SK-N-SH (cell line): ENCODE measurements around the gene TICAM1. TPM values are rescaled to one million over a fixed set of nuclear protein-coding genes. Genes with fewer than 3 reads are reported as not detected.

ENCODE experiments used
- CTCF ChIA-PET: fragments of 300-600, 350-600 bp; formaldehyde crosslinking; extraction: SDS; loops from one replicate; lab custom pipeline; 2021; lab: Yijun Ruan, JAX
- POLR2A ChIA-PET: fragments of 350-600 bp; sonication (Branson Sonifier 250); formaldehyde crosslinking; extraction: SDS; loops from one replicate; lab custom pipeline; 2020; ENCODE audit warnings: antibody characterized with exemption, inconsistent platforms; lab: Yijun Ruan, JAX
- DNase-seq: peaks from one replicate; pipeline ENCODE4 v3.0.0; 2012
- H2AFZ ChIP-seq: fragments of 200-600 bp; sonication (generic); 2 replicates; pipeline ENCODE4 v1.8.1; 2016; ENCODE audit warnings: antibody characterized with exemption, mild to moderate bottlenecking, low read depth
- H3F3A ChIP-seq: fragments of 200-600 bp; sonication (generic); replicated peaks from 2 replicates; pipeline ENCODE3; 2016; ENCODE audit warnings: antibody characterized with exemption, mild to moderate bottlenecking; ENCODE audit not compliant: insufficient read depth
- H3K27ac ChIP-seq, 2 experiments: fragments of 200-500 bp in 1 of 2; fragments of 200-600 bp in 1 of 2; sonication (Bioruptor generic) in 1 of 2; sonication (generic), shearing (Covaris generic) in 1 of 2; 2 replicates each; pipeline versions ENCODE4 v1.5.1 to v1.6.1; 2014 to 2016; ENCODE audit warnings: low read depth in 2 of 2, inconsistent platforms in 1 of 2, low read length in 1 of 2, mild to moderate bottlenecking in 1 of 2, mixed read lengths in 1 of 2
- H3K27me3 ChIP-seq: fragments of 200-600 bp; sonication (generic), shearing (Covaris generic); 2 replicates; pipeline ENCODE4 v1.6.1; 2016; ENCODE audit warnings: mixed run types; ENCODE audit not compliant: insufficient read depth
- H3K36me3 ChIP-seq, 2 experiments: fragments of 200-500 bp in 1 of 2; fragments of 200-600 bp in 1 of 2; sonication (Bioruptor generic) in 1 of 2; sonication (generic) in 1 of 2; replicated peaks in 1 of 2; 2 replicates each; pipeline versions ENCODE3 to v1.5.1; 2014 to 2016; ENCODE audit warnings: low read length in 1 of 2, mild to moderate bottlenecking in 1 of 2; ENCODE audit not compliant: insufficient read depth in 2 of 2, control insufficient read depth in 1 of 2
- H3K4me1 ChIP-seq, 2 experiments: fragments of 200-500 bp in 1 of 2; fragments of 200-600 bp in 1 of 2; sonication (Bioruptor generic) in 1 of 2; sonication (generic), shearing (Covaris generic) in 1 of 2; 2 replicates each; pipeline versions ENCODE4 v1.5.1 to v1.6.1; 2014 to 2016; ENCODE audit warnings: low read depth in 1 of 2, low read length in 1 of 2, mixed run types in 1 of 2; ENCODE audit not compliant: insufficient read depth in 2 of 2, control insufficient read depth in 1 of 2
- H3K4me2 ChIP-seq: fragments of 200-600 bp; sonication (generic), shearing (Covaris generic); 2 replicates; pipeline ENCODE4 v1.6.1; 2017; ENCODE audit warnings: mixed run types
- H3K4me3 ChIP-seq, 2 experiments: fragments of 200-500 bp in 1 of 2; fragments of 200-600 bp in 1 of 2; sonication (Bioruptor generic) in 1 of 2; sonication (generic), shearing (Covaris generic) in 1 of 2; 2 replicates each; pipeline versions ENCODE4 v1.5.1 to v1.8.1; 2014 to 2016; ENCODE audit warnings: low read depth in 2 of 2, inconsistent platforms in 1 of 2, low read length in 1 of 2, mild to moderate bottlenecking in 1 of 2, mixed read lengths in 1 of 2, moderate library complexity in 1 of 2
- H3K79me2 ChIP-seq: fragments of 200-600 bp; sonication (generic); 2 replicates; pipeline ENCODE4 v1.8.1; 2017; ENCODE audit warnings: mild to moderate bottlenecking; ENCODE audit not compliant: insufficient read depth
- H3K9ac ChIP-seq: fragments of 200-600 bp; sonication (generic); 2 replicates; pipeline ENCODE4 v1.6.1; 2017; ENCODE audit warnings: mixed run types
- H3K9me2 ChIP-seq: fragments of 200-600 bp; sonication (generic); 2 replicates; pipeline ENCODE4 v1.6.1; 2017; ENCODE audit warnings: mixed run types
- H3K9me3 ChIP-seq: fragments of 200-600 bp; sonication (generic); 2 replicates; pipeline ENCODE4 v1.6.1; 2017; ENCODE audit warnings: mixed run types, mild to moderate bottlenecking, moderate library complexity
- H4K20me1 ChIP-seq: fragments of 200-600 bp; sonication (generic); 2 replicates; pipeline ENCODE4 v1.6.1; 2017; ENCODE audit warnings: mild to moderate bottlenecking, mixed run types; ENCODE audit not compliant: insufficient read depth
- CHD2 ChIP-seq: fragments of 150-350 bp; IDR thresholded peaks from 2 replicates; pipeline ENCODE4 v1.6.1; 2018; ENCODE audit warnings: low read length; ENCODE audit not compliant: partially characterized antibody
- ELF1 ChIP-seq: IDR thresholded peaks from 2 replicates; pipeline ENCODE4 v1.4.0; 2012
- FOXJ3 ChIP-seq: sonication (generic); formaldehyde crosslinking; IDR thresholded peaks from 2 replicates; pipeline ENCODE4 v1.5.1; 2020; ENCODE audit warnings: mild to moderate bottlenecking, missing genetic modification reagents
- FOXM1 ChIP-seq: IDR thresholded peaks from 2 replicates; pipeline ENCODE4 v1.4.0; 2012; ENCODE audit warnings: low read depth, mild to moderate bottlenecking
- IRF3 ChIP-seq: fragments of 150-350 bp; IDR thresholded peaks from 2 replicates; pipeline ENCODE4 v1.6.1; 2016; ENCODE audit warnings: mild to moderate bottlenecking, low read depth, low read length
- JUND ChIP-seq: IDR thresholded peaks from 2 replicates; pipeline ENCODE4 v1.4.0; 2012
- MAX ChIP-seq: IDR thresholded peaks from 2 replicates; pipeline ENCODE4 v1.4.0; 2012; ENCODE audit warnings: low read depth
- MEF2A ChIP-seq: IDR thresholded peaks from 2 replicates; pipeline ENCODE4 v1.4.0; 2012; ENCODE audit warnings: low read depth, borderline replicate concordance
- MXI1 ChIP-seq: IDR thresholded peaks from 2 replicates; pipeline ENCODE4 v1.6.1; 2012; ENCODE audit warnings: mild to moderate bottlenecking, low read depth, low read length, improper control_type of control experiment
- NFIC ChIP-seq: IDR thresholded peaks from 2 replicates; pipeline ENCODE4 v1.4.0; 2012; ENCODE audit warnings: borderline replicate concordance
- PBX3 ChIP-seq: IDR thresholded peaks from 2 replicates; pipeline ENCODE4; 2012
- RAD21 ChIP-seq: IDR thresholded peaks from 2 replicates; pipeline ENCODE4 v1.6.1; 2012; ENCODE audit warnings: mild to moderate bottlenecking, low read length
- RCOR1 ChIP-seq: fragments of 150-350 bp; IDR thresholded peaks from 2 replicates; pipeline ENCODE4 v1.6.1; 2017; ENCODE audit warnings: antibody characterized with exemption, low read length
- REST ChIP-seq: IDR thresholded peaks from 2 replicates; pipeline ENCODE4 v1.6.1; 2012; ENCODE audit warnings: mild to moderate bottlenecking, low read depth, low read length, moderate library complexity
- RFX5 ChIP-seq: IDR thresholded peaks from 2 replicates; pipeline ENCODE4 v1.6.1; 2012; ENCODE audit warnings: mild to moderate bottlenecking, improper control_type of control experiment, low read length
- RXRA ChIP-seq: IDR thresholded peaks from 2 replicates; pipeline ENCODE4 v1.4.0; 2012; ENCODE audit warnings: low read depth, mild to moderate bottlenecking, borderline replicate concordance
- SMC3 ChIP-seq: IDR thresholded peaks from 2 replicates; pipeline ENCODE4 v1.6.1; 2012; ENCODE audit warnings: low read depth, low read length, improper control_type of control experiment
- TAF1 ChIP-seq: IDR thresholded peaks from 2 replicates; pipeline ENCODE4 v1.6.1; 2012; ENCODE audit warnings: low read depth, mild to moderate bottlenecking, low read length, moderate library complexity, borderline replicate concordance
- TCF12 ChIP-seq: IDR thresholded peaks from 2 replicates; pipeline ENCODE4 v1.4.0; 2012
- ZBTB33 ChIP-seq: IDR thresholded peaks from 2 replicates; pipeline ENCODE4 v1.4.0; 2012; ENCODE audit warnings: low read depth, borderline replicate concordance
- WGBS: methylation state at CpG from one replicate; pipeline ENCODE4 v1.1.6; 2017; ENCODE audit warnings: low lambda C conversion rate; 5-methylcytosine and 5-hydroxymethylcytosine counted together
- polyA plus RNA-seq, 3 experiments: library from polyadenylated mRNA; depleted of rRNA; stranded (reverse); fragments of >200 nt; gene quantifications; 2 replicates each; pipeline ENCODE4 v1.2.3, GENCODE V29; 2012

TICAM1 gene
- polyA plus RNA-seq, 1 of the 3 experiments (the other 2 are of a cell fraction) = 2.7 TPM

DNA sequence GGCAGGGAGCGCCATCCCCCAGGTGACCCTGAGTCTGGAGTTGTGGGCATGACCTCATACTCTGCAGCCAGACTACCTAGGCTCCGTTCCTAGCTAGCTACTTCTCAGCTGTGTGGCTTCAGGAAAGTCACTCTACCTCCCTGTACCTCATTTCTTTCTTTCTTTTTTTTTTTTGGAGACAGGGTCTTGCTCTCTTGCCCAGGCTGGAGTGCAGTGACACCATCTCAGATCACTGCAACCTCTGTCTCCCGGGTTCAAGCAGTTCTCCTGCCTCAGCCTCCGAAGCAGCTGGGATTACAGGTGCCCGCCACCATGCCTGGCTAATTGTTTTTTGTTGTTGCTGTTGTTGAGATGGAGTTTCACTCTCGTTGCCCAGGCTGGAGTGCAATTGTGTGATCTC is 21.0 kb upstream of the TICAM1 start:
- no peaks in the 10 kb centered on the region for H3K4me1 ChIP-seq
- no peak for DNase-seq
- H3K4me2 ChIP-seq = no peak overlapping the region
- no peak for TF ChIP-seq ZBTB33
- TF ChIP-seq MEF2A = no peak
- TF ChIP-seq REST = no peak
- TF ChIP-seq RAD21 = no peak
- TF ChIP-seq FOXJ3 (CRISPR knock-in tag) = no peak
- TF ChIP-seq FOXM1 = no peak
- TF ChIP-seq MXI1 = no peak
- no peak for TF ChIP-seq RCOR1
- no peak for TF ChIP-seq PBX3
- TF ChIP-seq MAX = no peak
- no peak for TF ChIP-seq TAF1
- no peak for TF ChIP-seq RXRA
- TF ChIP-seq NFIC = no peak
- no peak for TF ChIP-seq JUND
- TF ChIP-seq IRF3 = no peak
- no peak for TF ChIP-seq ELF1
- no peak for TF ChIP-seq RFX5
- no peak for TF ChIP-seq TCF12
- TF ChIP-seq CHD2 = no peak
- TF ChIP-seq SMC3 = no peak
- H3K27me3 ChIP-seq = no peaks in the 10 kb centered on the region
- POLR2A ChIA-PET = no interaction called here
- no peak overlapping the region for H3K4me3 ChIP-seq
- no peak overlapping the region for H3K27ac ChIP-seq
- no peak overlapping the region for H3K9ac ChIP-seq
- H2AFZ ChIP-seq = no peak overlapping the region
- H3F3A ChIP-seq = peaks cover 6% of the 10 kb centered on the region
- no peaks in the 10 kb centered on the region for H3K9me3 ChIP-seq
- H3K9me2 ChIP-seq = no peaks in the 10 kb centered on the region
- H3K36me3 ChIP-seq = peaks cover 4 to 52% of the 10 kb centered on the region in 2 experiments
- WGBS = 97% methylated on average over 6 of the region's 6 CpGs
- H3K79me2 ChIP-seq = 0 out of 2 replicates have a peak, but pooled peaks cover 9% of the 10 kb centered on the region
- CTCF ChIA-PET = interaction anchor here (0.6 to 17.9 kb wide), 12 partner anchors 7 to 1876 kb away, joined by 3 to 409 read pairs (median 10); partner anchors contain the start of genes ARRDC5 and PLIN3
- no peaks in the 10 kb centered on the region for H4K20me1 ChIP-seq
